Measurements from ENCODE around the gene ZNF43.
"Not testable (repeated sequence)": the region's sequence is repeated elsewhere in the genome, so short reads cannot be mapped to it uniquely, and the experiment has no call there.

Gene ZNF43

DNA sequence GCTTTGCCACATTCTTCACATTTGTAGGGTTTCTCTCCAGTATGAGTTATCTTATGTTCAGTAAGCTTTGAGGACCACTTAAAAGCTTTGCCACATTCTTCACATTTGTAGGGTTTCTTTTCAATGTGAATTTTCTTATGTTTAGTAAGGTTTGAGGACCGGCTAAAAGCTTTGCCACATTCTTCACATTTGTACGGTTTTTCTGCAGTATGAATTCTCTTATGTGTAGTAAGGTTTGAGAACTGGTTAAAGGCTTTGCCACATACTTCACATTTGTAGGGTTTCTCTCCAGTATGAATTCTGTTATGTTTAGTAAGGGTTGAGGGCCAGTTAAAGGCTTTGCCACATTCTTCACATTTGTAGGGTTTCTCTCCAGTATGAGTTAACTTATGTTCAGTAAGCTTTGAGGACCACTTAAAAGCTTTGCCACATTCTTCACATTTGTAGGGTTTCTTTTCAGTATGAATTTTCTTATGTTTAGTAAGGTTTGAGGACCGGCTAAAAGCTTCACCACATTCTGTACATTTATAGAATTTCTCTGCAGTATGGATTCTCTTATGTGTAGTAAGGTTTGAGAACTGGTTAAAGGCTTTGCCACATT is 27.5 kb downstream of the ZNF43 start:
- DNase-seq (ENCODE audit: low read depth): not testable (repeated sequence)

DNA sequence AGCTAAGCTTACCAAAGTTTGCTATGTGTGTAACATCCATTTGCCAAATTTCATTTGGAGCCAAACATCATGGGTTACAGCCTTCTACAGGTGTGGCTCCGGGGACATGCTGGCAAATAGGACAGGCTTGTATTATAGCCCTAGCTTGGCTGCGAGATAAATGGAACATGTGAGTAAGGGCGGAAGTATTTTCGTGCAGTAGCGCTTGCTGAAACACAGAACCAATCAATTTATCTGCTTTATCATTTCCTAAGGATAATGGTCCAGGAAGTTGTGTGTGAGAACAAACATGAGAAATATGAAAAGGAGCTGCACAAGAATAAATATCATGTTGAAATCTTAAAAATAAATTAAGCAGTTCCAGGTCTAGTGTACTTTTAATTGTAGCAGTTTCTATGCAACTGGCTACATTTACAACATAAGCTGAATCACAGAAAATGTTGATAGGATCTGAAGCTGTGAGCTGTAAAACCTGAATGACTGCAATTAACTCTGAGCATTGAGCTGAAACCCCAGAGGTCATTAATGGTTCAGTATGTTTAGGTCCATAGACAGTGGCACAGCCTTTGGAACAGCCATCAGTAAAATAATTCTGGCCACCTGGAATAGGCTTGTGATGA is 46.4 kb downstream of the ZNF43 start:
- no peak for DNase-seq (ENCODE audit: low read depth)

DNA sequence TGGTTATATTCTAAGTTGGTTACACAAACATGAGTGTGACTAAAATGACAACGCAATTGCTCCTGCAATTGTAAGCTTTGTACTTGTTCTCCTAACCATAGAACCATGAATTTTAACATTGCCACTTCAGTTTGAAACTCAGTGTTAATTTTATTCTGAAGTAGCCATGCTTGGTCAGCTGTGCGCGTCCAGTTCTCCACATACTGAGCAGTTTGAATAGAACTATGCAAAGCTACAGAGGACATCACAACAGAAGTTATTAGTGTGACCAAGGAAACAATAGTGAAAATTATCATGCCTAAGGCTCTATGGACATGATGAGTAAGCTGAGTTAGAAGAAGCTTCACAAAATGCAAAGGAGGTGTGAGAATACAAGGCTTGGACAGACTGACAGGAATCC is 49.0 kb downstream of the ZNF43 start:
- DNase-seq (ENCODE audit: low read depth): no peak

DNA sequence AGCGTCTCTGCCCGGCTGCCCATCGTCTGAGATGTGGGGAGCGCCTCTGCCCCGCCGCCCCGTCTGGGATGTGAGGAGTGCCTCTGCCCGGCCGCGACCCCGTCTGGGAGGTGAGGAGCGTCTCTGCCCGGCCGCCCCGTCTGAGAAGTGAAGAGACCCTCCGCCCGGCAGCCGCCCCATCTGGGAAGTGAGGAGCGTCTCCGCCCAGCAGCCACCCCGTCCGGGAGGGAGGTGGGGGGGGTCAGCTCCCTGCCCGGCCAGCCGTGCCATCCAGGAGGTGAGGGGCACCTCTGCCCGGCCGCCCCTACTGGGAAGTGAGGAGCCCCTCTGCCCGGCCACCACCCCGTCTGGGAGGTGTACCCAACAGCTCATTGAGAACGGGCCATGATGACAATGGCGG is 60.2 kb downstream of the ZNF43 start:
- not testable (repeated sequence) for DNase-seq (ENCODE audit: low read depth)

DNA sequence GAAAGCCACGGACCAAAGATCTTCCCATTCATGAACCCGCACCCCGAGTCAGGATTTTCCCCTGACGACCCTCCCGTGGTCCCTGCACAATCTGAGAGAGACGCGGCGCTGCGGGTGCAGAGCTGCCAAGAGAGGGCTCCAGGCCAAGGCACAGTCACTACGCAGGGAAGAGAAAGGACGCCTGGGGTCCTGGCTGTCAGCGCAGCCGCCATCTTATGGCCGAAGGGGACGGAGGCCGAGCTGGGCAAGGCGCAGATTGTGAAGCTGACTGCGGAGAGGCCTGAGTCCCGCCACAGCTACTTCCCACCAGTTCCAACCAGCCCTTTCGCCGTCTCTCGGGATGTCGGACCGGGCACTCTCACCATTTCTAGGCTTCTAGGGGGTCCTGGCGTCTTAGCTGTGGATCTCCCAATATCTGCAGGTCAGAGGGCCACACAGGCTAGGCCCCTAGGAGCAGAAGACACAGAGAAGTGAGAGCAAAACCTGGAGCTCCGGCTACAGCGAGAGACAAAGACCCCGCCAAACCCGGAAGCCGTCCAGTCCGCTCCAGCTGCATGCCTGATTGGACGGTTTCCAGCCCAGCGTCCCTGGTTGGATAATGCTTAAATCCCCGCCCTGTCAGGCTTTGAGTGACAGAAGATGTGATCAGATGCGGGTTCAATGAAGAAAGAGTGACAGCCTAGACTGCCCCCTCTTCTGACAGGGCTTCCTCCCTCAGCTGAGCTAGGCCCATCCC is 68.7 kb downstream of the ZNF43 start, which contains the start of gene ZNF100:
TSS of gene ZNF100 (minus strand) at position 515 of the 736 bp plus-strand sequence. CDS start at position 365, 150 bp downstream.
- DNase-seq (ENCODE audit: low read depth): peak; percentile 79

DNA sequence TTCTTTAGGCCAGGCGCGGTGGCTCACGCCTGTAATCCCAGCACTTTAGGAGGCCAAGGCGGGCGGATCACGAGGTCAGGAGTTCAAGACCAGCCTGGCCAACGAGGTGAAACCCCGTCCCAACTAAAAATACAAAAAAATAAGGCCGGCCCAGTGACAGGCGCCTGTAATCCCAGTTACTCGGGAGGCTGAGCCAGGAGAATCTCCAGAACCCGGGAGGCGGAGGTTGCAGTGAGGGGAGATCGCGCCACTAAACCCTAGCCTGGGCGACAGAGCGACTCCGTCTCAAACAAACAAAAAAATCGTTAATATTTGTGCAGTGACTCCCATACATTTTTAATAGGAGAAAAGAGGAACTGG is 69.3 kb downstream of the ZNF43 start:
- not testable (repeated sequence) for DNase-seq (ENCODE audit: low read depth)

DNA sequence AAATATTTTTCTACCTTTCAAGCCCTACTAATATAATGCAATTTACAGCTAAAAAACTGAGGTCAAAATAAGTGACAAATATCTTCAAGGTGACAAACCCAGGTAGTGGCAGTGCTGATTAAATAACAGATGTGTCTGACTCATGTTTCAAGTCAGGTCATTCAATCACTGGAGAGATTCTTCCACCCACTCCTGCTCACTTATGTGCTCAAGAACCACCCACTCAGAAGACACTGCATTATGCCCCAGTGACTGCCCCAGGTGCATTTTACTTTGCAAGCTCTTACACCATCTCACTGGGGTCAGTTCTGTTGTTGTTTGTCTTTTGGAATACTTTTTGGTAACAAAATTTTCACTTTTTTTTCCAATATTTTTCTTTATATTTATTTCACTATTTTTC is 70.8 kb downstream of the ZNF43 start:
- DNase-seq (ENCODE audit: low read depth): no peak

DNA sequence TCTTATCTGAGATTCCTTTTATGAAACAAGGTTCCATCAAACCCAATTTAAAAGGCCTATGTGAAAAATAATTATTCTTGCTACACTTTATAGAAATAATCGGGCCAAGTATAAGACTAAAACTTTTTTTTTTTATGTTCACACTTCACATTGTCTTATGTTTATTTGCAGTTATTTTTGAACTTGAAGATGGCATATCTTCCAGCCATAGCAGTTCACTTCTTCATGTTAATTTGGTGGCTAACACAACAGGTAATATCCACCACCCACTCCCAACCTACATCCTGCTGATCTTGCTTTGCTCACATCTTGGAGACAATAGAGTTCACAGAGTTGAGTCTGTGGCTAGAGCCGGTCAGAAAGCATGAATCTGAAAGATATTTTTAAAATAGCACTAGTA is 74.4 kb downstream of the ZNF43 start:
- not testable (repeated sequence) for DNase-seq (ENCODE audit: low read depth)

DNA sequence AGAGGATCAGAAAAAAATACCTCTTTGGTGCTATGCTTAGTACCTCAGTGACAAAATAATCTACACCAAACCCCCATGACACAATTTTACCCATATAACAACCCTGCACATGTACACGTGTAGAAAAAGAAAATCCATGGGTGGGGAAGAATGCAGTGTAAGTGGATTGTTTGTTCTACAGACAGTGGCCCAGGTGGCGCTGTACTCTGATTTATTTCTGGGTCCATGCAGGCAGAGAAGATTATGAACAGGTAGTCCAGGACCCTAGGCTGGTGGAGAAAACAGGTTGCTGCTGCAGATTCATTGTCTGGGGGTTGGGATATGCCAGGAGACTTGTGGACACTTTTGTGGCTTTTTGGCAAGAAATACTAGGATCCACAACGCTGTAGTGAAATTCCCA is 77.7 kb downstream of the ZNF43 start:
- no peak for DNase-seq (ENCODE audit: low read depth)

DNA sequence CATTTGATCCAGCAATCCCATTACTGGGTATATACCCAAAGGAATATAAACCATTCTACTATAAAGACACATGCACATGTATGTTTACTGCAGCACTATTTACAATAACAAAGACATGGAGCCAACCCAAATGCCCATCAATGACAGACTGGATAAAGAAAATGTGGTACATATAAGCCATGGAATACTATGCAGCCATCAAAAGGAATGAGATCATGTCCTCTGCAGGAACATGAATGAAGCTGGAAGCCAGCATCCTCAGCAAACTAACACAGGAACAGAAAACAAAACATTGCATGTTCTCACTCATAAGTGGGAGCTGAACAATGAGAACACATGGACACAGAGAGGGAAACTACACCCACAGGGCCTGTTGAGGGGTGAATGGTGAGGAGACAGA is 80.4 kb downstream of the ZNF43 start:
- not testable (repeated sequence) for DNase-seq (ENCODE audit: low read depth)

Data from stimulated activated CD8-positive, alpha-beta memory T cell treated with anti-CD3 and anti-CD28 coated beads, Interleukin-12 subunit alpha, Interleukin-12 subunit beta, amount 100 ng/mL, for 1 hour (primary cell).